Liver (tissue), 9 donors: ENCODE results near the gene SCGB3A2. TPM values are rescaled to one million over a fixed set of nuclear protein-coding genes. Genes with fewer than 3 reads are reported as not detected.

Source experiments
- DNase-seq: peaks from one replicate; pipeline ENCODE4 v3.0.0-alpha.2; 2017; ENCODE audit warnings: low spot score
- H3K27ac ChIP-seq, 2 donors: one replicate each; pipeline ENCODE4 v1.7.0; 2013; ENCODE audit warnings: inconsistent platforms in 2 of 2, low read length in 2 of 2, control low read depth in 1 of 2, low read depth in 1 of 2, mild to moderate bottlenecking in 1 of 2
- H3K27me3 ChIP-seq, 4 donors: one replicate each; pipeline versions ENCODE4 v1.6.1 to v1.7.0; 2013; ENCODE audit warnings: low read length in 3 of 4, inconsistent platforms in 1 of 4, mild to moderate bottlenecking in 1 of 4, moderate library complexity in 1 of 4; ENCODE audit not compliant: control insufficient read depth in 4 of 4, insufficient read depth in 4 of 4
- H3K36me3 ChIP-seq, 4 donors: one replicate each; pipeline versions ENCODE4 v1.6.1 to v1.7.0; 2013; ENCODE audit warnings: low read length in 3 of 4, mild to moderate bottlenecking in 3 of 4, low read depth in 1 of 4, moderate library complexity in 1 of 4; ENCODE audit not compliant: control insufficient read depth in 4 of 4, insufficient read depth in 3 of 4
- H3K4me1 ChIP-seq, 4 donors: one replicate each; pipeline versions ENCODE4 v1.6.1 to v1.7.0; 2013; ENCODE audit warnings: low read length in 3 of 4, mild to moderate bottlenecking in 3 of 4, moderate library complexity in 1 of 4; ENCODE audit not compliant: control insufficient read depth in 4 of 4, insufficient read depth in 4 of 4
- H3K4me3 ChIP-seq, 3 donors: one replicate each; pipeline versions ENCODE4 v1.6.1 to v1.7.0; 2013; ENCODE audit warnings: low read length in 3 of 3, control low read depth in 1 of 3, low read depth in 1 of 3, mild to moderate bottlenecking in 1 of 3
- H3K9ac ChIP-seq, 2 donors: one replicate each; pipeline ENCODE4 v1.7.0; 2013; ENCODE audit warnings: low read length in 2 of 2, mild to moderate bottlenecking in 2 of 2, moderate library complexity in 2 of 2, control low read depth in 1 of 2, low read depth in 1 of 2
- H3K9me3 ChIP-seq, 4 donors: one replicate each; pipeline versions ENCODE4 v1.6.1 to v1.7.0; 2013; ENCODE audit warnings: low read length in 3 of 4; ENCODE audit not compliant: control insufficient read depth in 4 of 4
- ATF3 ChIP-seq: IDR thresholded peaks from 2 replicates; pipeline ENCODE4 v1.6.1; 2016; ENCODE audit warnings: antibody characterized with exemption
- EGR1 ChIP-seq, 2 donors: IDR thresholded peaks; 2 replicates each; pipeline ENCODE4 v1.6.1; 2016 to 2018; ENCODE audit warnings: antibody characterized with exemption in 2 of 2, low read depth in 2 of 2
- FOXA1 ChIP-seq: IDR thresholded peaks from 2 replicates; pipeline ENCODE4 v1.6.1; 2016; ENCODE audit warnings: antibody characterized with exemption
- FOXA2 ChIP-seq: IDR thresholded peaks from 2 replicates; pipeline ENCODE4 v1.6.1; 2016; ENCODE audit warnings: antibody characterized with exemption
- GABPA ChIP-seq, 2 donors: IDR thresholded peaks in 1 of 2; conservative IDR thresholded peaks in 1 of 2; 2 replicates each; pipeline ENCODE4 v1.6.1; 2016; ENCODE audit warnings: antibody characterized with exemption in 2 of 2, mild to moderate bottlenecking in 1 of 2, moderate library complexity in 1 of 2
- HNF4A ChIP-seq, 2 donors: conservative IDR thresholded peaks; 2 replicates each; pipeline ENCODE4 v1.6.1; 2016; ENCODE audit warnings: antibody characterized with exemption in 2 of 2, mild to moderate bottlenecking in 2 of 2
- HNF4G ChIP-seq: IDR thresholded peaks from 2 replicates; pipeline ENCODE4 v1.6.1; 2016; ENCODE audit warnings: antibody characterized with exemption
- JUND ChIP-seq, 2 donors: IDR thresholded peaks; 2 replicates each; pipeline ENCODE4 v1.6.1; 2016; ENCODE audit warnings: antibody characterized with exemption in 2 of 2
- NR2F2 ChIP-seq: IDR thresholded peaks from 2 replicates; pipeline ENCODE4 v1.6.1; 2016; ENCODE audit warnings: antibody characterized with exemption
- RAD21 ChIP-seq, 2 donors: IDR thresholded peaks; 2 replicates each; pipeline ENCODE4 v1.6.1; 2016; ENCODE audit warnings: antibody characterized with exemption in 2 of 2, mild to moderate bottlenecking in 2 of 2
- REST ChIP-seq: IDR thresholded peaks from 2 replicates; pipeline ENCODE4 v1.6.1; 2016; ENCODE audit warnings: antibody characterized with exemption, mild to moderate bottlenecking
- RXRA ChIP-seq, 2 donors: IDR thresholded peaks; 2 replicates each; pipeline ENCODE4 v1.6.1; 2017 to 2018; ENCODE audit warnings: antibody characterized with exemption in 2 of 2, mild to moderate bottlenecking in 1 of 2
- SP1 ChIP-seq: IDR thresholded peaks from 2 replicates; pipeline ENCODE4 v1.6.1; 2018; ENCODE audit warnings: antibody characterized with exemption, mild to moderate bottlenecking
- TAF1 ChIP-seq: conservative IDR thresholded peaks from 2 replicates; pipeline ENCODE4 v1.6.1; 2016; ENCODE audit warnings: antibody characterized with exemption, mild to moderate bottlenecking
- YY1 ChIP-seq: IDR thresholded peaks from 2 replicates; pipeline ENCODE4 v1.6.1; 2016; ENCODE audit warnings: antibody characterized with exemption, mild to moderate bottlenecking
- WGBS: extraction: QIAGEN DNeasy Blood & Tissue Kit; methylation state at CpG from one replicate; pipeline ENCODE4 v1.1.7; 2013; 5-methylcytosine and 5-hydroxymethylcytosine counted together
- polyA plus RNA-seq, 2 donors: library from polyadenylated mRNA; stranded (reverse) in 1 of 2; unstranded in 1 of 2; fragments of 200-250 nt in 1 of 2; fragments of >200 nt in 1 of 2; fragmentation: Nextera tagmentation in 1 of 2; extraction: Ambion mirVana in 1 of 2; gene quantifications; one replicate each; pipeline versions ENCODE4 v1.2.1 to v1.2.3, GENCODE V29; 2013 to 2015
- total RNA-seq, 2 donors: library from RNA; depleted of rRNA; stranded (reverse); fragments of >200 nt; gene quantifications; one replicate each; pipeline ENCODE4 v1.2.3, GENCODE V29; 2014
- TF ChIP-seq, protein P1 (sequence below): fragments of 150-350 bp; IDR thresholded peaks from 2 replicates; pipeline ENCODE4 v1.5.1; 2017; ENCODE audit warnings: improper control_type of control experiment, low read depth, low read length; ENCODE audit not compliant: missing input control
- TF ChIP-seq, protein P2 (sequence below): IDR thresholded peaks from 2 replicates; pipeline ENCODE4 v1.6.1; 2016; ENCODE audit warnings: antibody characterized with exemption
- TF ChIP-seq, protein P3 (sequence below): IDR thresholded peaks from 2 replicates; pipeline ENCODE4 v1.6.1; 2016; ENCODE audit warnings: antibody characterized with exemption
- donor health status: healthy.
- donor health status: healthy.
- donor health status: healthy.
- donor health status: healthy.
- donor health status: healthy.

The SCGB3A2 gene
- total and polyA plus RNA-seq, 4 donors, result not detected

- Histone ChIP-seq H3K4me1 (peaks cover 0 to 6% (median 2%) of the 10 kb centered on the region in 4 donors), H3K9ac (no peak overlapping the region), H3K36me3 (no peaks in the 10 kb centered on the region), H3K9me3 (no peaks in the 10 kb centered on the region), H3K27ac (no peak overlapping the region), H3K27me3 (no peaks in the 10 kb centered on the region), H3K4me3 (no peak overlapping the region)
- TF ChIP-seq, protein P1, sequence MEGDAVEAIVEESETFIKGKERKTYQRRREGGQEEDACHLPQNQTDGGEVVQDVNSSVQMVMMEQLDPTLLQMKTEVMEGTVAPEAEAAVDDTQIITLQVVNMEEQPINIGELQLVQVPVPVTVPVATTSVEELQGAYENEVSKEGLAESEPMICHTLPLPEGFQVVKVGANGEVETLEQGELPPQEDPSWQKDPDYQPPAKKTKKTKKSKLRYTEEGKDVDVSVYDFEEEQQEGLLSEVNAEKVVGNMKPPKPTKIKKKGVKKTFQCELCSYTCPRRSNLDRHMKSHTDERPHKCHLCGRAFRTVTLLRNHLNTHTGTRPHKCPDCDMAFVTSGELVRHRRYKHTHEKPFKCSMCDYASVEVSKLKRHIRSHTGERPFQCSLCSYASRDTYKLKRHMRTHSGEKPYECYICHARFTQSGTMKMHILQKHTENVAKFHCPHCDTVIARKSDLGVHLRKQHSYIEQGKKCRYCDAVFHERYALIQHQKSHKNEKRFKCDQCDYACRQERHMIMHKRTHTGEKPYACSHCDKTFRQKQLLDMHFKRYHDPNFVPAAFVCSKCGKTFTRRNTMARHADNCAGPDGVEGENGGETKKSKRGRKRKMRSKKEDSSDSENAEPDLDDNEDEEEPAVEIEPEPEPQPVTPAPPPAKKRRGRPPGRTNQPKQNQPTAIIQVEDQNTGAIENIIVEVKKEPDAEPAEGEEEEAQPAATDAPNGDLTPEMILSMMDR, result no peak
- TF ChIP-seq FOXA2, result no peak
- no peak for TF ChIP-seq RXRA (IDR thresholded peaks at IDR 0.05)
- no peak for TF ChIP-seq JUND (IDR thresholded peaks at IDR 0.05)
- no peak for TF ChIP-seq HNF4G
- TF ChIP-seq REST, result no peak
- no peak for TF ChIP-seq RAD21 (IDR thresholded peaks at IDR 0.05)
- TF ChIP-seq YY1, result no peak
- TF ChIP-seq, protein P2, sequence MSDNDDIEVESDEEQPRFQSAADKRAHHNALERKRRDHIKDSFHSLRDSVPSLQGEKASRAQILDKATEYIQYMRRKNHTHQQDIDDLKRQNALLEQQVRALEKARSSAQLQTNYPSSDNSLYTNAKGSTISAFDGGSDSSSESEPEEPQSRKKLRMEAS, result no peak
- TF ChIP-seq ATF3, result no peak
- TF ChIP-seq SP1, result no peak
- no peak for TF ChIP-seq HNF4A (conservative IDR thresholded peaks at IDR 0.05)
- DNase-seq, result no peak
- 65% methylated on average over 3 of the region's 3 CpGs for WGBS
Measured at GRCh38 chr5:147863454-147864158, 14.9 kb upstream of the SCGB3A2 start.

DNA sequence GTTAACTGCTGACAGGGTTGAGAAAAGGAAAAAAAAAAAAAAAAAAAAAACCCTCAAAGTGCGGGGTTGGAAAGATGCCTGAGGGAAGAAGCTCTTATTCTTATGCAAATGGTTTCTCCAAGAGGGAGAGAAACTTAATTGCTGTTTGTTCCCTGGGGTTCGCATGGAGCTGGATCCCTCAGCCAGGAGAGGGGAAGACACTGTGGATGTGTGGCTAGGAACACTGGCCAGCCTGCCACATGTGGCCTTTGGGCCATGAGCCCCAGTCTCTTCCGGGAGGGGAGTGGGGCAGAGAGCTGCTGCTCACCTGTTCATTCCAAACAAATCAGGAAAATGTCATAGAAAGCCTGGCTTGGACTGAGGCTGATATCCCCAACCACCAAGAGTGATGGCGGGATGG lies 9.4 kb upstream of the SCGB3A2 start:
- no peaks in the 10 kb centered on the region for H3K27me3 ChIP-seq
- no peak for DNase-seq
- WGBS, result 50% methylated on average over 4 of the region's 4 CpGs
- no peak overlapping the region for H3K4me3 ChIP-seq
- no peak overlapping the region for H3K9ac ChIP-seq
- H3K36me3 ChIP-seq, result no peaks in the 10 kb centered on the region
- no peaks in the 10 kb centered on the region for H3K9me3 ChIP-seq
- H3K27ac ChIP-seq, result no peak overlapping the region
- H3K4me1 ChIP-seq, result no peaks in the 10 kb centered on the region
- no peak for TF ChIP-seq JUND (IDR thresholded peaks at IDR 0.05)
- TF ChIP-seq, protein P2, result no peak
- TF ChIP-seq HNF4G, result no peak
- TF ChIP-seq FOXA2, result no peak
- TF ChIP-seq, protein P3, sequence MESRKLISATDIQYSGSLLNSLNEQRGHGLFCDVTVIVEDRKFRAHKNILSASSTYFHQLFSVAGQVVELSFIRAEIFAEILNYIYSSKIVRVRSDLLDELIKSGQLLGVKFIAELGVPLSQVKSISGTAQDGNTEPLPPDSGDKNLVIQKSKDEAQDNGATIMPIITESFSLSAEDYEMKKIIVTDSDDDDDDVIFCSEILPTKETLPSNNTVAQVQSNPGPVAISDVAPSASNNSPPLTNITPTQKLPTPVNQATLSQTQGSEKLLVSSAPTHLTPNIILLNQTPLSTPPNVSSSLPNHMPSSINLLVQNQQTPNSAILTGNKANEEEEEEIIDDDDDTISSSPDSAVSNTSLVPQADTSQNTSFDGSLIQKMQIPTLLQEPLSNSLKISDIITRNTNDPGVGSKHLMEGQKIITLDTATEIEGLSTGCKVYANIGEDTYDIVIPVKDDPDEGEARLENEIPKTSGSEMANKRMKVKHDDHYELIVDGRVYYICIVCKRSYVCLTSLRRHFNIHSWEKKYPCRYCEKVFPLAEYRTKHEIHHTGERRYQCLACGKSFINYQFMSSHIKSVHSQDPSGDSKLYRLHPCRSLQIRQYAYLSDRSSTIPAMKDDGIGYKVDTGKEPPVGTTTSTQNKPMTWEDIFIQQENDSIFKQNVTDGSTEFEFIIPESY, result no peak
- TF ChIP-seq, protein P1, result no peak
- no peak for TF ChIP-seq FOXA1
- no peak for TF ChIP-seq YY1
- TF ChIP-seq EGR1 (IDR thresholded peaks at IDR 0.05; ENCODE audit: low read depth in 2 of 2), result no peak
- TF ChIP-seq RXRA (IDR thresholded peaks at IDR 0.05), result no peak
- no peak for TF ChIP-seq GABPA (IDR thresholded peaks at IDR 0.05 in 1 of 2, conservative IDR thresholded peaks at IDR 0.05 in 1 of 2)
- no peak for TF ChIP-seq NR2F2
- TF ChIP-seq HNF4A (conservative IDR thresholded peaks at IDR 0.05), result no peak
- TF ChIP-seq SP1, result no peak
- no peak for TF ChIP-seq TAF1
